Activated CD8-positive, alpha-beta memory T cell treated with anti-CD3 and anti-CD28 coated beads, Interleukin-2, amount 10 ng/mL, durations not matched to agents 7 days and 5 days (primary cell): ENCODE results near the gene TOB2. TPM values are rescaled to one million over a fixed set of nuclear protein-coding genes. Genes with fewer than 3 reads are reported as not detected.
"Not testable (repeated sequence)": the region's sequence is repeated elsewhere in the genome, so short reads cannot be mapped to it uniquely, and the experiment has no call there.

Experiments used
- ATAC-seq: fragments of 150-1000 bp; cut with Tn5 transposase; one replicate; pipeline ENCODE4 v1.10.0; 2021; ENCODE audit warnings: moderate library complexity
- CTCF ChIA-PET: fragments of 350-600 bp; sonication (Branson Sonifier 250); formaldehyde crosslinking; loops from one replicate; lab custom pipeline; 2021; ENCODE audit warnings: antibody characterized with exemption; lab: Charles Lee
- DNase-seq: peaks from one replicate; pipeline ENCODE4 v3.0.0-alpha.2; 2020
- H3K27ac Mint-ChIP-seq: one replicate; pipeline ENCODE4 v1.8.0; 2021; ENCODE audit warnings: mild to moderate bottlenecking, mixed read lengths
- H3K27me3 Mint-ChIP-seq: one replicate; pipeline ENCODE4 v1.8.0; 2021; ENCODE audit warnings: mixed read lengths
- H3K36me3 Mint-ChIP-seq: one replicate; pipeline ENCODE4 v1.8.0; 2021; ENCODE audit warnings: mild to moderate bottlenecking, mixed read lengths
- H3K4me1 Mint-ChIP-seq: one replicate; pipeline ENCODE4 v1.8.0; 2021; ENCODE audit warnings: mixed read lengths
- H3K4me3 Mint-ChIP-seq: one replicate; pipeline ENCODE4 v1.8.0; 2021; ENCODE audit warnings: mild to moderate bottlenecking, moderate library complexity, mixed read lengths
- H3K9me3 Mint-ChIP-seq: one replicate; pipeline ENCODE4 v1.8.0; 2022; ENCODE audit warnings: low read depth, mixed read lengths
- total RNA-seq, 2 experiments: library from RNA; stranded (reverse); gene quantifications; one replicate each; pipeline ENCODE4 v1.2.3, GENCODE V29; 2021

The TOB2 gene
- total RNA-seq, 2 experiments from 2014 or later = 38.8 to 45.1 TPM

DNA sequence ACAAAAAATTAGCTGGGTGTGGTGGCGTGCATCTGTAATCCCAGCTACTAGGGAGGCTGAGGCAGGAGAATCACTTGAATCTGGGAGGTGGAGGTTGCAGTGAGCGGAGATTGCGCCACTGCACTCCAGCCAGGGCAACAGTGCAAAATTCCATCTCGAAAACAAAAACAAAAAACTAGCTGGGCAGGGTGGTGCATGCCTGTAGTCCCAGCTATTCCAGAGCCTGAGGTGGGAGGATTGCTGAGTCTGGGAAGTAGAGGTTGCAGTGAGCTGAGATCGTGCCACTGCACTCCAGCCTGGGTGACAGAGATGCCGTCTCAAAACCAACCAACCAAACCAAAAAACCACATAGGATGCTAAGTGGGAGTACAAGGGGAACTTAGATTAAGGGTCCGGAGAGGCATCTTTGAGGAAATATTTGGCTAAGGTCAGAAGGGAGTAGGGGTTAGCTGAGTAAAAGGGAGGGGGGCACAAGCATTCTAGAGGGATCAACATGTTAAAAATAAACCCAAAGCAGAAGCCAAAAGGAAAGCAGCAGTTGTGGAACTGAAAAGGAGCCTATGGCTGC, 11.6 kb upstream of the TOB2 start:
- ATAC-seq = no peak
- CTCF ChIA-PET = interaction anchor here (1.7 to 3.6 kb wide), 2 partner anchors 13 to 55 kb away, joined by 3 to 11 read pairs; no protein-coding TSS in a partner anchor
- Mint-ChIP-seq H3K27me3 (no peaks in the 10 kb centered on the region), H3K9me3 (no peaks in the 10 kb centered on the region), H3K4me1 (peaks cover 10% of the 10 kb centered on the region), H3K4me3 (no peak overlapping the region), H3K27ac (peak overlapping the region; percentile 80), H3K36me3 (peaks cover 27% of the 10 kb centered on the region)
- DNase-seq = no peak

DNA sequence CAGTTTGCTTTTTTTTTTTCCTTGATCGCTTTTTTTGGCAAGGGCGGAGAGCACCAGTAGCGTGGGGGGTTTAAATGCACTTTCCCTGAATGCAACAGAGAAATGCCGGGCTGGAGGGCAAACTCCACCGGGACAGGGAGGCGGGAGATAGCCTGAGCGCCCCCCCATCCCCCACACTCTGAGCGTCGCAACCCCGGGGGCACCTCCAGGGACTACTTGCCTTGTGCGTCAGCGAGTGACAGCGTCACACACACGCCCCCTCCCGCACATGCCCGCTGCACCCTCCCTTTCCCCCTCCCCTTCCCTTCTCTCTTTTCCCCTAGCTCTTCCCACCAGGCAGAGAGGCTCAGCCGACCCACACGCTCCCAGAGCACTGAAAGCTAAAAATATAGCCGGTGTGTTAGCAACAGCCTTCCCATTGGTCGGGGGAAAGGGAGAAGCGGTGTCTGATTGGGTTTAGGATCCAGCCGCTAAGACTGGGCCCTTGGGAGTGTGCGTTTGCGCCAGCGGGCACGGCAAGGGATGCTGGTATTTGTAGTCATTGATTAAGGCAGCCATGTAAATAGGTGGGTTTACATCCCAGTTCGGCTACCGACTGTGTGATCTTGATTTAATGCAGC, 1.7 kb upstream of the TOB2 start:
- H3K4me3 Mint-ChIP-seq = peak overlapping the region; percentile 96
- no peaks in the 10 kb centered on the region for H3K9me3 Mint-ChIP-seq

DNA sequence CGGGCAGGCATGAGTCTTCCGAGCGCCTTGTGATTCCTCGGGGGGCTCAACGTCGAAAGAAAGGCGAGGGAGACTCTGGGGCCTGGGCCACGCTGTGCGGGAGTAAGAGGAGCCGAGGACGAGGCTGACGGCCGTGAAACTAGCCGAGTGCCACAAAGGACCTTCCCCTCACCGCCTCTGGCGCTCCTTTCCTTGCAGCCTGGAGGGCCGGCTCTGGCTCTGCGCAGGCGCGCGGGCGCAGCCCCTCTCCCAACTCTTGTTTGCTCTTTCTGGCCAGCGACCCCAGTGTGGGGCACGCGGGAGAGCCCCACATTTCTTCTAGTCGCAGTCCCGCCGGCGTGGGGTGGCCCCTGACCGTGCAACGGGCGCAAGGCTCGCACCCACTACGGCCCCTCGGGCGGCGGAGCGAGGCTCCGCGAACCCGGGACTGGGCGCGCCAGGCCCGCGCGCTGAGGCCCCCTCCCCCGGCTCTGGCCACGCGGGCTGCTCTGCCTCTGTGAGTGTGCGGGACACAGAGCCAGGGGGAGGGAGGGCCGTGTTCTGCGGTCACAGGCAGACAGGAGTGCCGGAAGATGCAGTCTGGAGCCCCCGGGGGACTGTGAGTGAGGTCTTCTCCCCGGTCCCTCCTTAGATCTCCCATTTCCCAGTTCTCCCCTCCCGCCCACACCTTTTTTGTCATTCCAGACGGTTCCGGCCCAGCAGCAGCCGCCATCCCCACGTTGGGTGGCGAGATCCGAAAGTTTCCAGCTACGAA, 1.0 kb upstream of the TOB2 start:
- no peaks in the 10 kb centered on the region for H3K27me3 Mint-ChIP-seq
- peaks cover 9% of the 10 kb centered on the region for H3K36me3 Mint-ChIP-seq
- H3K27ac Mint-ChIP-seq = peak overlapping the region; percentile 96
- CTCF ChIA-PET = interaction anchor here (1.0 to 1.7 kb wide), 7 partner anchors 17 to 96 kb away, joined by 3 to 8 read pairs (median 4); partner anchors contain the start of genes ACO2, PHF5A and POLR3H
- no peaks in the 10 kb centered on the region for H3K9me3 Mint-ChIP-seq
- peak; percentile 9 for ATAC-seq
- DNase-seq = peak; percentile 74
- peaks cover 19% of the 10 kb centered on the region for H3K4me1 Mint-ChIP-seq
- H3K4me3 Mint-ChIP-seq = peak overlapping the region; percentile 96

More for the DNA sequence above, 1.7 kb upstream of the TOB2 start:
- Mint-ChIP-seq H3K27me3 (no peaks in the 10 kb centered on the region), H3K27ac (peak overlapping the region; percentile 96), H3K4me1 (peaks cover 13% of the 10 kb centered on the region), H3K36me3 (peaks cover 4% of the 10 kb centered on the region)
- DNase-seq (peak; percentile 97), ATAC-seq (peak; percentile 69)
- CTCF ChIA-PET = interaction anchor here (1.0 to 1.7 kb wide), 5 partner anchors 16 to 96 kb away, joined by 3 to 8 read pairs (median 5); partner anchors contain the start of genes ACO2, PHF5A and POLR3H

DNA sequence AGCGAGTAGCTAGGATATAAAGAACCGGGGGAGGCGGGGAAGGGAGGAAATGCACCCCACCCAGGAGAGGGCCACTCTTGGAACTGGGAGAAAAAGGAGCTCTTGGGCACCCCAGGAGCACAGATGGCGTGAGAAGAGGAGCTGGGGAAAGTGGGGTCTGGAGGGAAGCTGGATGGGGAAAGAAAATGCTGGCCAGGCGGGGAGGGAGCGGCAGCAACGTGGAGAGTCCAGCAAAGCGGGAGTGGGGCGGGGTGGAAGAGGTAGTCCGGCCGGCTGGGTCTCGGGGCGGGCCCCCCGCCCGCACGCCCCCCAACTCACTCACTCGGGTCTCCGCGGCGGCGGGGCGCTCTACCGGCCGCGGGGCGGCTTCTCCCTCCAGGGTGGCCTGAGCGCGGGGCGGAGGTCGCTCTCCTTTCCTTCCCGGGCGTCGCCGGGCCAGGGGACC, 522 bp downstream of the TOB2 start:
- CTCF ChIA-PET = interaction anchor here (0.6 to 2.2 kb wide), 11 partner anchors 9 to 800 kb away, joined by 3 to 9 read pairs (median 3); partner anchors contain the start of genes ACO2 and PHF5A
- Mint-ChIP-seq H3K9me3 (no peaks in the 10 kb centered on the region), H3K27ac (peak overlapping the region; percentile 96), H3K27me3 (no peaks in the 10 kb centered on the region), H3K4me3 (peak overlapping the region; percentile 96), H3K36me3 (peaks cover 13% of the 10 kb centered on the region), H3K4me1 (peaks cover 26% of the 10 kb centered on the region)
- peak; percentile 51 for DNase-seq
- no peak for ATAC-seq

DNA sequence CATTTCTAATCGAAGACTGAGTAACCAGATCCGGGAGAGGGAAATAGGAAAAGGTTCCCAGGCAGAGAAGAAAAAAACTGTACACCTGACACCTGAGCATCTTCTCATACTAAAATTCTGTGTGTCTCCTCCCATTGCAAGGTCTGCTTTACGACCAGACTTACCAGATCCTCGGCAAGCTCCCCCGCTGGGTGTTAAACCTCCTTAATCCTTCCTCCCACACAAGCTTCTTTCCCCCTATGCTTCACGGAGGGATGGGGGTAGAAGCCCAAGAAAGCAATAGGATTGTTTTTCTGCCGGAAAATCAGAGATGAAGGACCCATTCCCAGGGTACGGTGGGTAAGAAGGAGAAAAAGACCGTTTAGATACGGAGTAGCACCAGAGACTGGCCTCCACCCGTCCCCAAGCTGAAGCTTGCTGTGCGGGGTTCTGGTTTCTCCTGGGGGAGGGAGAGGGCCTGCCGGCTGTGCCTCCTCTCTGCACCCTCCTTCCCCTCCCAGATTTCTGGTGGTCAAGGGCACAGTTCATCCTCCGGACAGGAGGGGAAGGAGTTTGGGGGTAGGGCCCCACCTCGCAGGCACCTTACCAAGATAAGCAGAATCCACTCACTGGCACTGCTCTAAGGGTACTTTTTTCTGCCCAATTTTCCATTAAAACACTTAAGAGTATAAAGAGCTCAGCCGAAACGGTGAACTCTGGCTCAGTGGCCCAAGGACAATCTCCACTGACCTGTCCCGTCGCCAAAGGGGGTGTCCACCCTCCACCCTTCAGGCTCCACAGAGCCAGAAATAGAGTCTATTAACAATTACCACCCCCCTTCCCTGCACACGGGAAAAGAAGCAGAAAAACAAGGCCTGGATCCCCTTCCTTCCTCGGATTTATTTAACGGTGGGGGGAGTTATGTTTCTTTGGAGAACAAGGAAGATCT, 1.2 kb downstream of the TOB2 start:
- CTCF ChIA-PET = interaction anchor here (0.5 to 2.2 kb wide), 8 partner anchors 12 to 799 kb away, joined by 3 to 9 read pairs (median 4); partner anchors contain the start of genes ACO2 and PHF5A
- peak; percentile 53 for DNase-seq
- Mint-ChIP-seq H3K36me3 (peaks cover 13% of the 10 kb centered on the region), H3K4me3 (peak overlapping the region; percentile 96), H3K27me3 (no peaks in the 10 kb centered on the region), H3K9me3 (no peaks in the 10 kb centered on the region), H3K4me1 (peaks cover 26% of the 10 kb centered on the region), H3K27ac (peak overlapping the region; percentile 96)
- no peak for ATAC-seq

DNA sequence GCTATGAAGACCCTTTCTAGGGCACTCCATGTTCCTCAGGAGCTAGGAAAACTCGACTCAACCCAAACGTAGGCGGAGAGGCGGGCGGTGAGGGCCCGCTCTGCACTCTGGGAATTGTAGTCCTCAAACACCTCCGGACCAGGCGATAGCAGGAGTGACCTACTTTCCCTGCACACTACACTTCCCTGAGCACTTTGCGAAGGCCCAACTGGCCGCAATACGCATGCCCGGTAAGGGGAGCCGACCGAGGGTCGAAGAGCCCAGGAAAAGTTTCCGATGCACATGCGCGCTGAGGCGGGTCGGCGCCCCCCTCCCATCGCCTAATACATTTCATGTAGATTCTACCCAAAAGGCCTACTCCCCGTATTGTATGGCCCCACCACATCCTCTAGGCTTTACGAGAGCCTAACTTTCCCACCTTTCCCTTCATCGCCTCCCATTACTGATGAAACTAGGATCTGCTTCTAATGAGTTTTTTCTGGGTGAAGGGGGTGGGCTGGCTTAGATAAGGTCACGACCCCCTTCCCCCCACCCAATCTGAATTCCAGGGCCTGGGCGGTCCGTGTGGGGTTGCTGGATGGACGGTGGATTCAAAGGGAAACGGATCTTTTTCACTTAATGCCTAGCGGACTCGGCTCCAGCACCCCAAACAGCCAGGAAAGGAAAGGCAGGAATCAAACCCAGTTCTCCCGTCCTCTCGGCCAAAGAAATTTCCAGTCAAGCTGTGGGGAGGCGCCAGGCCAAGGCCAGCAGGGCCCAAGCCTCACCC, 2.1 kb downstream of the TOB2 start:
- CTCF ChIA-PET = interaction anchor here (0.9 to 2.2 kb wide), 6 partner anchors 13 to 222 kb away, joined by 3 to 9 read pairs (median 4); partner anchors contain the start of genes ACO2 and PHF5A
- ATAC-seq (peak; percentile 50), DNase-seq (peak; percentile 91)
- peak overlapping the region; percentile 96 for H3K4me3 Mint-ChIP-seq
- H3K9me3 Mint-ChIP-seq = no peaks in the 10 kb centered on the region
- peak overlapping the region; percentile 96 for H3K27ac Mint-ChIP-seq
- H3K36me3 Mint-ChIP-seq = peaks cover 13% of the 10 kb centered on the region
- H3K27me3 Mint-ChIP-seq = no peaks in the 10 kb centered on the region
- H3K4me1 Mint-ChIP-seq = peaks cover 28% of the 10 kb centered on the region

DNA sequence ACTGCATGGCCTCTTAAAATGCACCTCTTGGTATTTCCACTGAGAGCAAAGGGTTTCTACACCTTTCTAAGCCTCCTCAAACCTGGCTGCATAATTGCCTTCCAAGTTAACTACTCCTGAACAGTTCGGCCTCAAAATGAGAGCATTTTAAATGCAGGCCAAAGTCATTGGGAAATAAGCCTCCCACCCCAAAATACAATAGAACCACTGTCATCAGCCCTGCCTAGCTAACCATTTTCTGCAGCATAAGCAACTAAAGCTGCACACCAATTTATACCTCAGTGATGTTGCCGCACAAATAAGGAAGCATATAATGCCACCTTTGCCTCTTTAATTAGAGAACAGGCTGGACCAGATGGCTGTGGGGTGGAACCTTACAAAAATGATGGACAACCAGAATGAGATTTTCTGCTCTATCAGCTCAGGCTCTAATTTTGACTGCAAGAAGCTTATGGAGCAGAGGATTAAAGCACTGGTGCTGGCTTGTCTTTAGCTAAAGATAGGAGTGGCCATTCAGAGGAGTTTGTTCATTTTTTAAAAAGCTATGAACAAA, 4.3 kb downstream of the TOB2 start:
- no peak overlapping the region for H3K4me3 Mint-ChIP-seq
- ATAC-seq = no peak
- DNase-seq = no peak
- no peaks in the 10 kb centered on the region for H3K9me3 Mint-ChIP-seq
- peaks cover 21% of the 10 kb centered on the region for H3K4me1 Mint-ChIP-seq
- H3K27ac Mint-ChIP-seq = no peak overlapping the region
- peaks cover 17% of the 10 kb centered on the region for H3K36me3 Mint-ChIP-seq
- no peaks in the 10 kb centered on the region for H3K27me3 Mint-ChIP-seq
- CTCF ChIA-PET = interaction anchor here (1.2 to 1.3 kb wide), 2 partner anchors 10 to 31 kb away, joined by 3 read pairs; no protein-coding TSS in a partner anchor

DNA sequence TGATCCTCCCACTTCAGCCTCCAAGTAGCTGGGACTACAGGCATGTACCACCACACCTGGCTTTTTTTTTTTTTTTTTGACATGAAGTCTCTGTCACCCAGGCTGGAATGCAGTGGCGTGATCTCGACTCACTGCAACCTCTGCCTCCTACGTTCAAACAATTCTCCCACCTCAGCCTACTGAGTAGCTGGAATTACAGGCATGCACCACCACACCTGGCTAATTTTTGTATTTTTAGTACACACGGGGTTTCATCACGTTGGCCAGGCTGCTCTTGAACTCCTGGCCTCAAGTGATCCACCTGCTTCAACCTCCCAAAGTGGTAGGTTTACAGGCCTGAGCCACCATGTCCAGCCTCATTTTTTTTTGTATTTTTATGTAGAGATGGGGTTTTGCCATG, 6.1 kb downstream of the TOB2 start:
- CTCF ChIA-PET = not testable (repeated sequence)

DNA sequence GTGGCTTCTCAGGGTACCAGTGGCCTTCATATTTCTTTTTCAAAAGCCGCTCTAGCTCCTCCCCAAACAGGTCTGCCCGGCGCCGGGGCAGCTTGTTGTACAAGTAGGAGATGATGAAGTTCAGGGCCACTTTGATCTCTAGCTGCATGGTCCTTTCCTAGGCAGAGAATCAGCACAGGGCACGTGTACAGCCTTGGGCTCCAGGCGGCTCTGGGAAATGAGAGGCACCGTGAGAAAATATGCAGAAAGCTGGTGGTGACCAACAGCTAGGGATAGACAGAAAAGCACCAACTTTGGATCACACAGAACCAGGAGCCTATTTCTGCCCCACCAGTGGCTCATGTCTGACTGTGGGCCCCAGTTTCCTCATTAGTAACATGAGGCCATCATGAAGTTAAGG, 9.4 kb downstream of the TOB2 start:
- peaks cover 24% of the 10 kb centered on the region for H3K36me3 Mint-ChIP-seq
- no peaks in the 10 kb centered on the region for H3K27me3 Mint-ChIP-seq
- CTCF ChIA-PET = interaction anchor here (1.4 kb wide), 2 partner anchors 9 to 90 kb away, joined by 3 read pairs; partner anchors contain the start of gene TOB2
- H3K27ac Mint-ChIP-seq = no peak overlapping the region
- peaks cover 10% of the 10 kb centered on the region for H3K4me1 Mint-ChIP-seq
- ATAC-seq (no peak), DNase-seq (no peak)
- no peak overlapping the region for H3K4me3 Mint-ChIP-seq
- H3K9me3 Mint-ChIP-seq = no peaks in the 10 kb centered on the region

More for the DNA sequence above, 6.1 kb downstream of the TOB2 start:
- Mint-ChIP-seq H3K4me1 (peaks cover 24% of the 10 kb centered on the region), H3K27ac (peak overlapping the region; percentile 32), H3K36me3 (peaks cover 30% of the 10 kb centered on the region)
- ATAC-seq, DNase-seq, H3K27me3 Mint-ChIP-seq, H3K9me3 Mint-ChIP-seq, H3K4me3 Mint-ChIP-seq: not testable (repeated sequence)

DNA sequence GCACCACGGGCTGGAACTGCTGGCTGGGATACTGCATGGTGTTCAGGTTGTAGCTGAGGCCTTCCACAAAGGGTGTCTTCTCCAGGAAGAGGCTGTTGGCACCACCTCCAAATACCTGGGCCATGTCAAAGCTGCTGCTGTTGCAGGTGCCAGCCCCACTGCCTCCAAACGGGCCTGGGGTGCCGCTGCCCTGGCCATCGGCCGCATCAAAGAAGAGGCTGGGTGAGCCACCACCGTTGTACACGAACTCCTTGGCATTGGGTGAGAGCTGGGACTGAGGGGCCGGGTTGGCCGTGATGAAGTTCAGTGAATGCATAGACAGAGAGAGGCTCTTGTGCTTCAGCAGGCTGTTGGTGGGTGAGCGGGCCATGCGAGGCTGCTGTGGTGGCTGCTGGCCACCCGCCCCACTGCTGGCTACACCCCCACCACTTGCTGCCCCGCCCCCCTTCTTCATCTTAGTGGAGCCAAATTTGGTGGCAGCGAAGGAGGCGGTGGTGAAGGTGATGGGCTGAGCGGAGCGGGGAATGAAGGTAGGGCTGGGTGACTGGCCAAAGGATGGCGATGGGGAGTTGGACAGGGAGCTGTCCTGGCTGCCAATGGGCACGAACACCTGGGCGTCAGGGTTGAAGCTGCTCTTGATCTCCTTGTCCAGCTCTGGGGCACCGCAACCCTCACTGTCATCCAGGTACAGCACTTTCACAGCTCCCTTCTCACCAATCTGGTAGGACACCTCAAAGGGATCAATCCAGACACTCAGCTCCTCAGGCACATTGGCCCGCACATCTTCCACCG, 10.1 kb downstream of the TOB2 start:
- CTCF ChIA-PET = interaction anchor here (1.0 to 1.4 kb wide), 3 partner anchors 10 to 90 kb away, joined by 3 read pairs; partner anchors contain the start of gene TOB2
- Mint-ChIP-seq H3K4me3 (no peak overlapping the region), H3K9me3 (no peaks in the 10 kb centered on the region), H3K27ac (peak overlapping the region; percentile 25), H3K36me3 (peaks cover 23% of the 10 kb centered on the region), H3K27me3 (no peaks in the 10 kb centered on the region), H3K4me1 (peaks cover 8% of the 10 kb centered on the region)
- ATAC-seq (no peak), DNase-seq (no peak)

DNA sequence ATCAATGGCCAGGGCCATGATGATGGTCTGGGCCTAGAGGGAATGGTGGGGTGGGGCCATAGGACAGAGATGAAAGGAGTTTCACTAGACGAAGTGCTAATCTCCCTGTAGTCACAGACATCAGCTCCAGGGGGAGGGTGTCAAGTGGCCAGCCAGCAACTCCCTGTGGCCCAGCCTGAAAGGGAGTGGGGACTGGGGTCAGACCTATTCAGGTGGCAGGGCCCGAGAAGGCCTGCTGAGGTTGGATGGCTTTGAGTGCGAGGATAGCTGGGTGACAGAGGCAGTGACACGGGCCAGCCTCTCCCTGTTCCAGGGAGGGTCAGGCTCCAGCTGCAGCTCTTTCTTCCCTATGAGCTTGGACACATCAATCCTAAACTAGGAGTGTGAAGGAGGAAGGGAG, 11.0 kb downstream of the TOB2 start:
- H3K36me3 Mint-ChIP-seq = peaks cover 27% of the 10 kb centered on the region
- peak overlapping the region; percentile 11 for H3K27ac Mint-ChIP-seq
- no peak overlapping the region for H3K4me3 Mint-ChIP-seq
- CTCF ChIA-PET = interaction anchor here (1.0 kb wide), 1 partner anchor 26 kb away, joined by 3 read pairs; no protein-coding TSS in a partner anchor
- ATAC-seq (no peak), DNase-seq (no peak)
- H3K9me3 Mint-ChIP-seq = no peaks in the 10 kb centered on the region
- H3K4me1 Mint-ChIP-seq = peaks cover 6% of the 10 kb centered on the region
- no peaks in the 10 kb centered on the region for H3K27me3 Mint-ChIP-seq
